ENCODE data around the gene CLEC7A. TPM values are rescaled to one million over a fixed set of nuclear protein-coding genes. Genes with fewer than 3 reads are reported as not detected.

The CLEC7A gene
- total and polyA plus RNA-seq, 2 donors, result 25.3 to 25.5 TPM

DNA sequence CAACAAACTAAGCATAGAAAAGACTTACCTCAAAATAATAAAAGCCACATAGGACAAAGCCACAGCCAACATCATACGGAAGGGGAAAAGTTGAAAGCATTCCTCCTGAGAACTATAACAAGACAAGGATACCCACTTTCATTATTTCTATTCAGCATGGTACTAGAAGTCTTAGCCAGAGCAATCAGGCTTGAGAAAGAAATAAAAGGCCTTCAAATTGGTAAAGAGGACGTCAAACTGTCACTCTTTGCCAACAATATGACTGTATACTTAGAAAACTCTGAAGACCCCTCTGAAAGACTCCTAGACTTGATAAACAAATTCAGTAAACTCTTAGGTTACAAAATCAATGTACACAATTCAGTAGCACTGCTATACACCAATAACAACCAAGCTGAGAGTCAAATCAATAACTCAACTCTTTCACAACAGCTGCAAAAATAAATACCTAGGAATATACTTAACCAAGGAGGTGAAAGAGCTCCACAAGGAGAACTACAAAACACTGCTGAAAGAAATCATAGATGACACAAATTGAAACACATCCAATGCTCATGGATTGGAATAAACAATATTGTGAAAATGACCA lies 19.6 kb downstream of the CLEC7A start:
- DNase-seq (ENCODE audit: low read depth in 6 of 9, low spot score in 9 of 9), result no peak
- Histone ChIP-seq H3K27me3 (ENCODE audit: control insufficient read depth in 2 of 2, insufficient read depth in 1 of 2, low read length in 1 of 2) (no peaks in the 10 kb centered on the region), H3K4me1 (ENCODE audit: control insufficient read depth in 2 of 2, insufficient read depth in 2 of 2, low read length in 2 of 2) (no peaks in the 10 kb centered on the region), H3K4me3 (ENCODE audit: low read length in 2 of 2) (no peak overlapping the region), H3K9me3 (ENCODE audit: control insufficient read depth in 2 of 2, insufficient read depth in 1 of 2, low read length in 1 of 2) (peaks cover 0 to 10% of the 10 kb centered on the region in 2 donors), H3K27ac (ENCODE audit: low read depth in 1 of 2, low read length in 1 of 2) (no peak overlapping the region), H3K36me3 (ENCODE audit: control insufficient read depth in 2 of 2, insufficient read depth in 2 of 2, low read length in 1 of 2) (no peaks in the 10 kb centered on the region)
- 96% methylated on average over 2 of the region's 2 CpGs for WGBS

DNA sequence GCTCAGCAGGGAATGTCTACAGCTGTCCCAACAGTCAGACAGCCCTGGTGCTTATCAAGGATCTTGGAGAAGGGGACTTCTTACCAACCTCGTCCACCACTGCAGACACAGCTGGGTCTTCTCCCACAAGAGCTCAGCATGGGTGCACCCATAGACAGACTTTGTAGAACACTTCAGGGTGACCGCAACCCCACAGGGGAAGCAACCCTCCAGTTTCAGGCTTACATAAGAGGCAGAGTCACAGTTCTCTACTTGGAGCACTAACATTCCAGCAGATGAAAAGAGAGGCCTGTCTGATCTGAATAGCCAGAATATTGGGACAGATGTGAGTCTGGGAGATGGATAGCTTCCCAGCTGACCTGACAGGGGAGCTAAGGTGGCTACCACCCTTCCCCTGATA lies 27.7 kb downstream of the CLEC7A start:
- peaks cover 0 to 3% of the 10 kb centered on the region in 2 donors for H3K4me1 ChIP-seq (ENCODE audit: control insufficient read depth in 2 of 2, insufficient read depth in 2 of 2, low read length in 2 of 2)
- no peaks in the 10 kb centered on the region for H3K36me3 ChIP-seq (ENCODE audit: control insufficient read depth in 2 of 2, insufficient read depth in 2 of 2, low read length in 1 of 2)
- no peaks in the 10 kb centered on the region for H3K9me3 ChIP-seq (ENCODE audit: control insufficient read depth in 2 of 2, insufficient read depth in 1 of 2, low read length in 1 of 2)
- 70% methylated on average over 2 of the region's 2 CpGs for WGBS
- no peak for DNase-seq (ENCODE audit: low read depth in 6 of 9, low spot score in 9 of 9)
- no peak overlapping the region for H3K27ac ChIP-seq (ENCODE audit: low read depth in 1 of 2, low read length in 1 of 2)
- no peaks in the 10 kb centered on the region for H3K27me3 ChIP-seq (ENCODE audit: control insufficient read depth in 2 of 2, insufficient read depth in 1 of 2, low read length in 1 of 2)
- no peak overlapping the region for H3K4me3 ChIP-seq (ENCODE audit: low read length in 2 of 2)

DNA sequence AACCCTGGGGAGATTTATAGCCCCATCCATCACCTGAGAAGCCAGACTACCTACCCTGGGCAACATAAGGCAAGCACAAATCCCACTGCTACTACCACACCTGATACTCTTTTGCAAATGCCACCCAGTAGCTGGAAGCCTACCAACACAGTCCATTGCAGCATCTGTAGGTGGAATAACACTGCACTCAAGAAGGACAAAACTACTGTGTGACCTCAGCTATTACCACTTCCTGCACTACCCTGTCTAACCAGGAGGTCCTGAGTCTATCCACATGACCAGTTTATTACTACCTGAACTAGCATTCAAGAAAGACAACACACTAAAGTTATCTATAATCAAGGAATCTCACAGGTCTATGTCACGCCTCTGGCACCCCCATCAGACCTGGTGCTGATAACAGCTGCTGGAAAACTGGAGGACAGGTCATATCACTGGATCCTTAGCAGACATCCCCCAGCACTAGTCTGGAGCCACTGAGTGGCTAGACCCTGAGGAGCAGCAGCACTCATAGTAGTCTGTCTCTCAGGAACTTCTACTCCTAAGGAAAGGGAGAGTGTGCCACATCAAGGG lies 28.3 kb downstream of the CLEC7A start:
- Histone ChIP-seq H3K4me3 (ENCODE audit: low read length in 2 of 2) (no peak overlapping the region), H3K27ac (ENCODE audit: low read depth in 1 of 2, low read length in 1 of 2) (no peak overlapping the region), H3K9me3 (ENCODE audit: control insufficient read depth in 2 of 2, insufficient read depth in 1 of 2, low read length in 1 of 2) (no peaks in the 10 kb centered on the region), H3K27me3 (ENCODE audit: control insufficient read depth in 2 of 2, insufficient read depth in 1 of 2, low read length in 1 of 2) (no peaks in the 10 kb centered on the region), H3K36me3 (ENCODE audit: control insufficient read depth in 2 of 2, insufficient read depth in 2 of 2, low read length in 1 of 2) (no peaks in the 10 kb centered on the region), H3K4me1 (ENCODE audit: control insufficient read depth in 2 of 2, insufficient read depth in 2 of 2, low read length in 2 of 2) (peaks cover 0 to 3% of the 10 kb centered on the region in 2 donors)
- 97% methylated on average over 1 of the region's 1 CpG for WGBS
- no peak for DNase-seq (ENCODE audit: low read depth in 6 of 9, low spot score in 9 of 9)

DNA sequence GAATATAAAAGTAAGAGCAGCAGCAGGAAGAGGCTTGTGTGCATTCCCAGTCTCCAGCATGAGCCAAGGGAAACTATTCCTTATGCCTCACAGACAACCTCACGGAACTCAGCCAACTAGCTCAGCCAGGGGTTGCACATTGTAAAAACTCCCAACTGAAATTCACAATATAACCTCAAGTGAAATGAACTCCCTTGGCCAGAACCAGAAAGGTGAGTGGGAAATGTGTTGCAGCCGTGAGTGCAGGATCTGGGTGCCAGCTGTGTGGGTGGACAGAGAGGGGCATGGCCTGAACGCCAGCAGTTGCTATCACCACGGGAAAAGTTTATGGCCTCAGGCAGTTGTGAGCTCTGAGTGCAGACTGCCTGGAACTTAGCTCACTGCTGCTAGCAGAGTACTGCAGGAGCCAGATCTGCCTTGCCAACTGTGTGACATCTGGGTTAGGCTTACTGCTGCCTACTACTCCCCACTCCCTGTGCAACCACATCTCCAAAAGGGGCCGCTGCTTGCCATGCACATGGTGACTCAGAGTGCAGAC lies 28.9 kb downstream of the CLEC7A start:
- no peaks in the 10 kb centered on the region for H3K36me3 ChIP-seq (ENCODE audit: control insufficient read depth in 2 of 2, insufficient read depth in 2 of 2, low read length in 1 of 2)

DNA sequence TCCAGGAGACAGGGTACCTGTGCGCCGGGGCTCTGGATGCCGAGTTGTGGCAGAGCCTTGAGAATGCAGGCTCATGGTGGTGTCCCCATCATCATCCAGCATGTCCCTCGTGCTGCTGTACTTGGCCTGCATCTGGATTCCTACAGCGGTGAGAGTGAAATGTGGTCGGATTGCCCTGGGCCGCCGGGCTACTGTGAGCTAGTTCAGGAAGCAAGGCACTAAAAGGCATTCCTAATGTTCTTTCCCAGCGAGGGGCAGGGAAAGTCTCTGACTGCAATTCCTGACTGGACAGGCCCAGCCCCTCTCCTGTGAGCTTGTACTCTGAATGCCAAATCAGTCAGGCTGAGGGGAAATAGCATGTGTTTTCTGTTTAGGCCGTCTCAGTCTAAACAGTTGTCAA lies 31.2 kb downstream of the CLEC7A start, which contains the start of gene CLEC1A:
Gene CLEC1A, minus strand, starts transcription at position 195 of the 400 bp plus-strand sequence. Its CDS starts 63 bp downstream, at position 132.
- no peak for DNase-seq (ENCODE audit: low read depth in 6 of 9, low spot score in 9 of 9)
- WGBS, result 87% methylated on average over 10 of the region's 10 CpGs

More for the DNA sequence above, 28.9 kb downstream of the CLEC7A start:
- no peaks in the 10 kb centered on the region for H3K27me3 ChIP-seq (ENCODE audit: control insufficient read depth in 2 of 2, insufficient read depth in 1 of 2, low read length in 1 of 2)
- peak overlapping the region in 1 of 2 donors; percentile 34 for H3K27ac ChIP-seq (ENCODE audit: low read depth in 1 of 2, low read length in 1 of 2)
- H3K4me3 ChIP-seq (ENCODE audit: low read length in 2 of 2), result no peak overlapping the region
- no peak for DNase-seq (ENCODE audit: low read depth in 6 of 9, low spot score in 9 of 9)
- H3K9me3 ChIP-seq (ENCODE audit: control insufficient read depth in 2 of 2, insufficient read depth in 1 of 2, low read length in 1 of 2), result no peaks in the 10 kb centered on the region
- 94% methylated on average over 5 of the region's 5 CpGs for WGBS
- H3K4me1 ChIP-seq (ENCODE audit: control insufficient read depth in 2 of 2, insufficient read depth in 2 of 2, low read length in 2 of 2), result peaks cover 0 to 3% of the 10 kb centered on the region in 2 donors

DNA sequence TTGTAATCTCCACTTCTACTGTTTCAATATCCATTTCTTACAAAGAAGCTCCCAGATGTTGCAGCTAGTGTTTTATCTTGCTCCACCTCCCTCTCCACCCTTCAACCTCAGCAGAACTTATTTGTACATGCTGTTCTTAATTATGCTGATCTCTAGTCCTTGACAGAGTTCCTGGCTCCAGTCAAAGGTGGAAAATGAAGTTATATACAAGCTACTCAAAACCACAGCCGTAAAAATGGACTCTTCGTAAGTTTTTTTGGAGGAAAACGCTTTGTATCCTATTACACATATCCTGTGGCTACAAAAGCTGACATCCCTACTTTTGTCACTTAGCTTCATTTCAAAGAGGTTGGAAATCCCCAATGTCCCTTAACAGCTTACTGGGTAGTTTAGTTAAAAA lies 32.5 kb downstream of the CLEC7A start:
- DNase-seq (ENCODE audit: low read depth in 6 of 9, low spot score in 9 of 9), result no peak
- Histone ChIP-seq H3K27me3 (ENCODE audit: control insufficient read depth in 2 of 2, insufficient read depth in 1 of 2, low read length in 1 of 2) (no peaks in the 10 kb centered on the region), H3K36me3 (ENCODE audit: control insufficient read depth in 2 of 2, insufficient read depth in 2 of 2, low read length in 1 of 2) (no peaks in the 10 kb centered on the region), H3K27ac (ENCODE audit: low read depth in 1 of 2, low read length in 1 of 2) (peak overlapping the region in 1 of 2 donors; percentile 30), H3K4me1 (ENCODE audit: control insufficient read depth in 2 of 2, insufficient read depth in 2 of 2, low read length in 2 of 2) (peaks cover 0 to 3% of the 10 kb centered on the region in 2 donors), H3K4me3 (ENCODE audit: low read length in 2 of 2) (no peak overlapping the region), H3K9me3 (ENCODE audit: control insufficient read depth in 2 of 2, insufficient read depth in 1 of 2, low read length in 1 of 2) (no peaks in the 10 kb centered on the region)
- 62% methylated on average over 3 of the region's 3 CpGs for WGBS

More for the DNA sequence above, 31.2 kb downstream of the CLEC7A start, which contains the start of gene CLEC1A:
- H3K9me3 ChIP-seq (ENCODE audit: control insufficient read depth in 2 of 2, insufficient read depth in 1 of 2, low read length in 1 of 2), result no peaks in the 10 kb centered on the region
- peaks cover 0 to 3% of the 10 kb centered on the region in 2 donors for H3K4me1 ChIP-seq (ENCODE audit: control insufficient read depth in 2 of 2, insufficient read depth in 2 of 2, low read length in 2 of 2)
- H3K27ac ChIP-seq (ENCODE audit: low read depth in 1 of 2, low read length in 1 of 2), result peak within 1 kb of the TSS; percentile 49 to 55
- H3K4me3 ChIP-seq (ENCODE audit: low read length in 2 of 2), result peak within 1 kb of the TSS in 1 of 2 donors; percentile 11
- H3K27me3 ChIP-seq (ENCODE audit: control insufficient read depth in 2 of 2, insufficient read depth in 1 of 2, low read length in 1 of 2), result no peaks in the 10 kb centered on the region
- H3K36me3 ChIP-seq (ENCODE audit: control insufficient read depth in 2 of 2, insufficient read depth in 2 of 2, low read length in 1 of 2), result no peaks in the 10 kb centered on the region

GRCh38 chr12:10095971-10096370 lies 34.0 kb downstream of the CLEC7A start:
- 93% methylated on average over 3 of the region's 3 CpGs for WGBS
- H3K4me1 ChIP-seq (ENCODE audit: control insufficient read depth in 2 of 2, insufficient read depth in 2 of 2, low read length in 2 of 2), result no peaks in the 10 kb centered on the region
- H3K9me3 ChIP-seq (ENCODE audit: control insufficient read depth in 2 of 2, insufficient read depth in 1 of 2, low read length in 1 of 2), result no peaks in the 10 kb centered on the region
- DNase-seq (ENCODE audit: low read depth in 6 of 9, low spot score in 9 of 9), result no peak
- H3K4me3 ChIP-seq (ENCODE audit: low read length in 2 of 2), result no peak overlapping the region
- no peaks in the 10 kb centered on the region for H3K27me3 ChIP-seq (ENCODE audit: control insufficient read depth in 2 of 2, insufficient read depth in 1 of 2, low read length in 1 of 2)
- H3K27ac ChIP-seq (ENCODE audit: low read depth in 1 of 2, low read length in 1 of 2), result no peak overlapping the region
- no peaks in the 10 kb centered on the region for H3K36me3 ChIP-seq (ENCODE audit: control insufficient read depth in 2 of 2, insufficient read depth in 2 of 2, low read length in 1 of 2)

DNA sequence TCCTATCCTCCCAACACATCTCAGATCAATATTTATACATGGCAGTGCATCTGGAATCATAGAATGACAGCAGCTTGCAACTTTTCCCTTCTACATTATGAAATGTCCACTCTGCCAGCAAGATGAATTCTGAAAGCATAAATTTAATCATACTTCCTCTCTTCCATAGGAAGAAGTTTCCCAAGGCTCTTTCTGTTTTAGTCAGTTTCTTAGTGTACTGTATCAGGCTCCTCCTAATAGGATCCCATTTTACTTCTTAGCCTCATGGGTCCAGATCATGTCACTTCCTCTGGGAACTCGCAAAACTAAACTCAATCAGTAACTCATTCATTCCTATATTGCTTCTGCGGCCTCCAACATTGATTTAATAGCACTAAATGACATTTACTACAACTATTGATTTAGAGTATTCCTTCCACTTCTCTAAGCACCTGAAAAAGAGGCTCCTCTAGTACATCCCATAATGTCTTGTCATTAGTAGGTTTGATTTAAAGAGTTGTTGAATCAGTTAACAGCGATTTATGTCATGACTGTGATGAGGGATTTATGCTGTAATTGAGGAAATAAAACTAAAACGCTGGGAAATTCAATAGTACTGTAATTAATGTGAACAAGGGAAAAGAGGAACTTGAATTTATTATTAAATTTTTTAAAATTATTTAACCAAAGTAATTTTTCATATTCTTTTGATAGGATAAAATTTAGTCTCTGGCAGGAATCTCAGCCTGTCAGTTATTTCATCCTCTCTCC lies 35.2 kb downstream of the CLEC7A start:
- WGBS, result 58% methylated on average over 4 of the region's 4 CpGs
- Histone ChIP-seq H3K36me3 (ENCODE audit: control insufficient read depth in 2 of 2, insufficient read depth in 2 of 2, low read length in 1 of 2) (no peaks in the 10 kb centered on the region), H3K9me3 (ENCODE audit: control insufficient read depth in 2 of 2, insufficient read depth in 1 of 2, low read length in 1 of 2) (no peaks in the 10 kb centered on the region), H3K27ac (ENCODE audit: low read depth in 1 of 2, low read length in 1 of 2) (peak overlapping the region in 1 of 2 donors; percentile 32), H3K4me3 (ENCODE audit: low read length in 2 of 2) (no peak overlapping the region), H3K27me3 (ENCODE audit: control insufficient read depth in 2 of 2, insufficient read depth in 1 of 2, low read length in 1 of 2) (no peaks in the 10 kb centered on the region), H3K4me1 (ENCODE audit: control insufficient read depth in 2 of 2, insufficient read depth in 2 of 2, low read length in 2 of 2) (no peaks in the 10 kb centered on the region)
- DNase-seq (ENCODE audit: low read depth in 6 of 9, low spot score in 9 of 9), result no peak
